NAMALWA (cell line): ENCODE measurements around the gene TRMO.

ENCODE experiments used
- DNase-seq: peaks from one replicate; pipeline ENCODE4 v3.0.0-alpha.2; 2015; ENCODE audit warnings: low spot score

Gene TRMO

GRCh38 chr9:97858826-97859225 lies 63.5 kb downstream of the TRMO start:
- no peak for DNase-seq

GRCh38 chr9:97858393-97858713 lies 63.9 kb downstream of the TRMO start:
- DNase-seq: no peak

GRCh38 chr9:97857606-97858392 lies 64.5 kb downstream of the TRMO start:
- DNase-seq: no peak

- no peak for DNase-seq
Observed at GRCh38 chr9:97856857-97857605, 65.3 kb downstream of the TRMO start.

- no peak for DNase-seq
Observed at GRCh38 chr9:97855899-97856298, 66.4 kb downstream of the TRMO start.

- DNase-seq: no peak
Observed at GRCh38 chr9:97855486-97855875, 66.8 kb downstream of the TRMO start.

GRCh38 chr9:97854696-97855485 lies 67.4 kb downstream of the TRMO start:
- DNase-seq: no peak
